Memory B cell (primary cell): Measurements from ENCODE around the gene C20orf204.

Source experiments
- ATAC-seq: fragments of 150-1000 bp; cut with Tn5 transposase; 2 replicates; pipeline ENCODE4 v1.10.0; 2021; ENCODE audit warnings: low read depth, mild to moderate bottlenecking, moderate library complexity
- DNase-seq, 2 donors: peaks; one replicate each; pipeline ENCODE4 v3.0.0; 2022; ENCODE audit warnings: low spot score in 2 of 2
- H3K27ac Mint-ChIP-seq: one replicate; pipeline ENCODE4 v1.8.0; 2022; ENCODE audit warnings: mild to moderate bottlenecking, moderate library complexity, mixed read lengths
- H3K27me3 Mint-ChIP-seq: one replicate; pipeline ENCODE4 v1.8.0; 2022; ENCODE audit warnings: mixed read lengths
- H3K36me3 Mint-ChIP-seq: one replicate; pipeline ENCODE4 v1.8.0; 2022; ENCODE audit warnings: mild to moderate bottlenecking, mixed read lengths
- H3K4me1 Mint-ChIP-seq: one replicate; pipeline ENCODE4 v1.8.0; 2022; ENCODE audit warnings: mixed read lengths
- H3K4me3 Mint-ChIP-seq: one replicate; pipeline ENCODE4 v1.8.0; 2022; ENCODE audit warnings: mild to moderate bottlenecking, moderate library complexity, mixed read lengths
- H3K9me3 Mint-ChIP-seq: one replicate; pipeline ENCODE4 v1.8.0; 2022; ENCODE audit warnings: mixed read lengths

C20orf204 gene

GRCh38 chr20:64065062-64065973 is 29.3 kb downstream of the C20orf204 start:
- Mint-ChIP-seq H3K27ac (peak overlapping the region; percentile 88), H3K4me1 (peaks cover 37% of the 10 kb centered on the region), H3K27me3 (no peaks in the 10 kb centered on the region), H3K4me3 (peak overlapping the region; percentile 48), H3K9me3 (no peaks in the 10 kb centered on the region), H3K36me3 (no peaks in the 10 kb centered on the region)
- ATAC-seq = peak; percentile 23
- DNase-seq = no peak

DNA sequence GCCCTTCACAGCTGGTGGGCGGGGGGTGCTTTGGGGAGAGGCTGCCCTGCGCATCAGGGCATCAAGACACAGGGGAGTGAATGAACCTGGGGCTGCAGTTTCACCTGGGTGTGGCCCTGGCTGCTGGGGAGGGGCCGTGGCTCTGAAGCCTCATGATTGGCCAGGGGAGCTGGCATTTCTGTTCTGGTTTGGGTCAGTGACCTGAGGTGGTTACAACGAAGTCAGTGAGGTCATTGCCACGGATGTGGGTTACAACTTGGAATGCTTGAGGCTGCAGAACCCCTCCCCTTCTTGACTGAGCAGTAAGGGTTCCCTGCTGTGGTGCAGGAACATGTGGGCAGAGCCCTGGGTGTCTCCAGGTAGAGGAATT is 30.0 kb downstream of the C20orf204 start:
- ATAC-seq (peak; percentile 66), DNase-seq (peak in 1 of 2 donors; percentile 64)
- no peaks in the 10 kb centered on the region for H3K36me3 Mint-ChIP-seq
- H3K27ac Mint-ChIP-seq = peak overlapping the region; percentile 88
- peak overlapping the region; percentile 44 for H3K4me3 Mint-ChIP-seq
- peaks cover 41% of the 10 kb centered on the region for H3K4me1 Mint-ChIP-seq
- H3K9me3 Mint-ChIP-seq = no peaks in the 10 kb centered on the region
- H3K27me3 Mint-ChIP-seq = no peaks in the 10 kb centered on the region

GRCh38 chr20:64067005-64067632 is 31.1 kb downstream of the C20orf204 start:
- peaks cover 46% of the 10 kb centered on the region for H3K4me1 Mint-ChIP-seq
- H3K27ac Mint-ChIP-seq = peak overlapping the region; percentile 77
- no peaks in the 10 kb centered on the region for H3K27me3 Mint-ChIP-seq
- H3K36me3 Mint-ChIP-seq = no peaks in the 10 kb centered on the region
- no peaks in the 10 kb centered on the region for H3K9me3 Mint-ChIP-seq
- DNase-seq = no peak
- no peak overlapping the region for H3K4me3 Mint-ChIP-seq
- no peak for ATAC-seq

DNA sequence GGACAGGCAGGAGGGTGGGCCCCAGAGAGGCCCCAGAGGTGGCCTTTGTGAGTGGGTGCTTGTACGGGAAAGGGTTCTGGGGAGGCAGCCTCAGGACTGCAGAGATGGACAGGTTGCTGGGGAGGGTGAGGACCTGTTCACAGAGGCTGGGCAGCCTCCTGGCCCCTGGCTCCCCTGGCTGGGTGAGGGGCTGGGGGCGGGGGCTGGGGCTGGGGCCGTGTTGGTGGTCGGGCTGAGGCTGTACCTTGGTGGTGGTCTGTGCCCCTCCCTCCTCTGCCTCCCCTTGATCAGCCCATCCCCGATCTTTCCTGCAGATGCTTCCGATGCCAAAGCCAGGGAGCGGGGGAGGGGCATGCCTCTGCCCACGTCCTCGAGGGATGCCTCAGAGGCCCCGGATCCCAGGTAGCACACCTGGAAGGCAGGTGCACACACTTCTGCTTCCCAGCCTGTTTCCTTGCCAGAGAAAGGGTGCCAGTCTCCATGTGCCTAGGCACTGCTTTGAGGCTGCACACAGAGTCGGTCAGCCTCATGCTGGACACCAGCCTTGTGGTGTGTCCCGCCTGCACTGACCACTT is 31.8 kb downstream of the C20orf204 start:
- Mint-ChIP-seq H3K9me3 (no peaks in the 10 kb centered on the region), H3K4me1 (peaks cover 50% of the 10 kb centered on the region), H3K36me3 (peaks cover 2% of the 10 kb centered on the region), H3K27me3 (no peaks in the 10 kb centered on the region), H3K27ac (peak overlapping the region; percentile 55), H3K4me3 (no peak overlapping the region)
- ATAC-seq (no peak), DNase-seq (no peak)

DNA sequence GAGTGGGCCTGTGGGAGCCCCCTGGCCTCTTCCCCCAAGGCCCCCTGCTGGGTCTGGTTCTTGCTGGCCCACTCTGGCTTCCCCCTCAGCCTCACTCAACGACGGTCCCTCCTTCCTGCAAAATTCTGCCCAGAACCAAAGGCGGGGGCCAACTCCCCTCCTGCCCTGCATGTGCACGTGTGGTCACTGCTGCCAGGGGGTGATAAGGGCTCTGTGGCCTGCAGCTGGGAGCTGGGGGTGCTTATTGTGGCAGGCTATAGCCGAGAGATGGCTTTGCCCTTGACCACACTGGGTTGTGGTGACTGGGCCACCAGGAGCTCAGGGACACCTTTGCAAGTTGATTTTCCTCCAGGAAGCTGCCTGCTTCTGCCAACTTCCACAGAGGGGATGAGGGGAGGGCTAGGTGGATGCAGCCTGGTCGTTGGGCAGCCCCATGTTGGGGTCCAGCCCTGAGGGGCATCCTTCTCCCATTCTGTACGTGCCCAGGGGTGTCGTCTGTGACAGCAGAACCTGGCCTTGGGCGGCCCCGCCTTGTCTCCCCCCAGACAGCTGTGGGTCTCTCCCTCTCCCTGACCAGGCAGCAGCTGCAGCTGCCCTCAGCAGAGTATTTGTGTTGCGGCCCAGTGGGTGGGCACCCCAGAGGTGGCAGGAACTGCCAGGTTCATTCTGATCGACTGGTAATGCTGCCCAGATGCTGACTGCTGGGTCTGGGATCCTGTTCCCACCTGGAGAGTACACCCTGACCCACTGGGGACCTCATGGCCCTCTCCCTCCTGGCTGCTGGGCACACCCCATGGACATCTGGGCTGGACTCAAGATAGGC is 32.6 kb downstream of the C20orf204 start:
- ATAC-seq = no peak
- Mint-ChIP-seq H3K4me1 (peaks cover 49% of the 10 kb centered on the region), H3K27me3 (no peaks in the 10 kb centered on the region), H3K4me3 (no peak overlapping the region), H3K36me3 (peaks cover 2% of the 10 kb centered on the region), H3K9me3 (no peaks in the 10 kb centered on the region), H3K27ac (no peak overlapping the region)
- no peak for DNase-seq

GRCh38 chr20:64069209-64069613 is 33.2 kb downstream of the C20orf204 start:
- Mint-ChIP-seq H3K27ac (no peak overlapping the region), H3K27me3 (no peaks in the 10 kb centered on the region), H3K9me3 (no peaks in the 10 kb centered on the region), H3K4me3 (no peak overlapping the region), H3K4me1 (peaks cover 44% of the 10 kb centered on the region), H3K36me3 (peaks cover 2% of the 10 kb centered on the region)
- ATAC-seq = no peak
- DNase-seq = no peak

DNA sequence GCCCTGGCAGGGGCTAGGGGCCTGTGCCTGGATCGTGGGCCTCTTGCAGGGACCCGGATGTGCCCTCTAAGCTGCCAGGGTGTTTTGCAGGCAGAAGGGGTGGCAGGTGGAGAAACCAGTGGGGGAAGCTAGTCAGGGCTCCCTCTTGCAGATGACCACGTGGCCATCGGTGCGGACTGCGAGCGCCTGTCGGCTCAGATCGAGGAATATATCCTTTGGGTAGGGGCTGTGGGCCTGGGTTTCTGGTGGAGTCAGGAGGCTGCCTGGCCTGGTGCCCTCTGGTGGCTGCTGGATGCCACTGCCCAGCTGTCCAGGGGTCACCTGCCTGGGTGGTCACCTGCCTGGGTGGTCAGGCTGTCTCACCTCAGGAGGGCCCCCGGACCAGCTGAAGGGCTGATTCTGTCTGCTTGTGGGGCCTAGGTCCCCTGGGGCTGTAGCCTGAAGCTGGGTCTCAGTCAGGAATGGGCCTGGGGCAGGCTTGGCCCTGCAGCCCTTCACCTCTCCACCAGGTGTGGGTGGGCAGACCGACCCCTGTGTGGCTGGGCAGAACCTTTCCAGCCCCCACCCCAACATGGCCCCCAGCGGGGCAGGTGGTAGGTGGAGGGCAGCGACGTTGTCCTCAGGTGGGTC is 33.7 kb downstream of the C20orf204 start:
- no peak overlapping the region for H3K27ac Mint-ChIP-seq
- ATAC-seq (no peak), DNase-seq (no peak)
- no peaks in the 10 kb centered on the region for H3K9me3 Mint-ChIP-seq
- no peaks in the 10 kb centered on the region for H3K27me3 Mint-ChIP-seq
- peaks cover 45% of the 10 kb centered on the region for H3K4me1 Mint-ChIP-seq
- no peak overlapping the region for H3K4me3 Mint-ChIP-seq
- H3K36me3 Mint-ChIP-seq = peaks cover 3% of the 10 kb centered on the region

- ATAC-seq = no peak
- H3K4me1 Mint-ChIP-seq = peaks cover 40% of the 10 kb centered on the region
- no peak overlapping the region for H3K27ac Mint-ChIP-seq
- no peaks in the 10 kb centered on the region for H3K27me3 Mint-ChIP-seq
- H3K36me3 Mint-ChIP-seq = peaks cover 6% of the 10 kb centered on the region
- DNase-seq = no peak
- H3K4me3 Mint-ChIP-seq = no peak overlapping the region
- H3K9me3 Mint-ChIP-seq = no peaks in the 10 kb centered on the region
These were observed 34.4 kb downstream of the C20orf204 start for GRCh38 chr20:64070244-64070993.

DNA sequence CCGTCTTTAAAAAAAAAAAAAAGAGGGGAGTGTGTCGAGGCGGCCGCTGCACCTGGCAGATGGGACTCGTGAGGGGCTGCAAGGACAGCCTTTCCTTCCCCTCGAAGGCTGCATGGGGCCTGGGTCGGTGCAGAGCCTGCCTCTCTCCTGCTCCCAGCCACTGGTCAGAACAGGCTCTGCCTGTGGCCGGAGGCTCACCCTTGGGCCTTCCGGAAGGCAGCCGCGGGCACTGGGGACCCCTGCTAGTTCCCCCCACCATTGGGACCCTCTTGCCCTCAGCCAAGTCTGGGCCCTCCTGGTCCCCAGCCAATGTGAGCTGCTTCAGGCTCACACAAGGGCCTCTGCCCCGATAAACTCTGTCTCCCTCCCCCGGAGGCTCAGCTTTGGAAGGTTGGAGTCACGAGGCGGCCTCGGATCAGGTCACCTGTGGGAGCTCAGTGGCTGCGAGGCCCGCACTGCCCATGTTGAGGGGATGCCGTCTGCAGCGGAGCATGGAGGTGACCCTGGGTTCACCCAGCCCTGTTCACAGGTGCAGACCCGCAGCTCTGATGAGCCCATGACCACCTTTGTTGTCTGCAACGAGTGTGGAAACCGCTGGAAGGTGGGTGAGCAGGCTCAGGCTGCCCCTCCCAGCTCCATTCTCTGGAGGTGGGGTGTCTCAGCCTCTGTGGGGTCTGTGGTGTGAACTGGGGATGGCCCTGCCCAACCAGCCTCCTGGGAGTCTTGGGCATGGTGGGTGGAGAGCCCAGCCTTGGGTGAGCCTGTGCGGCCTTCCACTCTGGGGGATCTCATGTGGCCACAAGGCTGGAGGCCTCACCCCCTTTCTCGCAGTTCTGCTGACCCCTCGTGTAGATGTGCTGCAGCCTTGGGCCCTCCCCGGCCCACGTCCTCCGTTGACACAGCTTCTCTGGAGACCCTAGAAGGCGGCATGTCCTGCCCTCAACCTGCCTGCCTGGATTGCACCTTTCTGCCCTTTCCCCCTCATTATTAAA is 35.7 kb downstream of the C20orf204 start:
- Mint-ChIP-seq H3K9me3 (no peaks in the 10 kb centered on the region), H3K27me3 (no peaks in the 10 kb centered on the region), H3K36me3 (peaks cover 9% of the 10 kb centered on the region), H3K27ac (peak overlapping the region; percentile 62), H3K4me1 (peaks cover 33% of the 10 kb centered on the region), H3K4me3 (peak overlapping the region; percentile 44)
- no peak for DNase-seq
- ATAC-seq = peak; percentile 36

- Mint-ChIP-seq H3K4me3 (no peak overlapping the region), H3K27me3 (no peaks in the 10 kb centered on the region), H3K27ac (peak overlapping the region; percentile 30), H3K36me3 (peaks cover 9% of the 10 kb centered on the region), H3K4me1 (peaks cover 28% of the 10 kb centered on the region), H3K9me3 (no peaks in the 10 kb centered on the region)
- DNase-seq = no peak
- ATAC-seq = no peak
These were observed 36.6 kb downstream of the C20orf204 start for GRCh38 chr20:64072498-64073063.

- no peak overlapping the region for H3K27ac Mint-ChIP-seq
These were observed 37.6 kb downstream of the C20orf204 start for GRCh38 chr20:64073476-64074183.

More at GRCh38 chr20:64073476-64074183, 37.6 kb downstream of the C20orf204 start:
- ATAC-seq (no peak), DNase-seq (no peak)
- H3K27me3 Mint-ChIP-seq = no peaks in the 10 kb centered on the region
- H3K4me3 Mint-ChIP-seq = no peak overlapping the region
- peaks cover 28% of the 10 kb centered on the region for H3K4me1 Mint-ChIP-seq
- H3K9me3 Mint-ChIP-seq = no peaks in the 10 kb centered on the region
- H3K36me3 Mint-ChIP-seq = peaks cover 9% of the 10 kb centered on the region
